ENCODE data around the gene NCKAP1. TPM values are rescaled to one million over a fixed set of nuclear protein-coding genes. Genes with fewer than 3 reads are reported as not detected.

Gene NCKAP1
- polyA plus RNA-seq, 1 of the 3 experiments (the other 2 are of a cell fraction), result 64.0 TPM

DNA sequence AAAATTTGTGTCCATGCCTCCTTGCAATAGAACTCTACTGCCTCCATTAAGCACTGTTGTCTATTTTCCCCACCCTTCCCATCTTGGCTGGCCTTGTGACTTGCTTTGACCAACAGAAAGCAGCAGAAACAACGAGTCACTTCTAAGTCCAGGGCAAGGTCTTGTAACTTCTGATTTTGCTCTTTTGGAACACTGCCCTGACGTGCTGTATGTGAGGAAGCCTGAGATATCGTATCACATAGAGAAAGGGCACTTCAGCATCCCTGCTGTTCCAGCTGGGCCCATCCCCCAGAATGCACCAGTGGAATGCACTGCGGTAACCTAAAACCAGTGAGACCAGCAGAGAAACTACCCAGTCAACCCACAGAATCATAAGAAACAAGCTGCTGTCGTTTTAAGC lies 28.1 kb downstream of the NCKAP1 start:
- ChIA-PET CTCF (interaction anchor here (1.5 kb wide), 1 partner anchor 14 kb away, joined by 8 read pairs; no protein-coding TSS in a partner anchor), POLR2A (no interaction called here)
- H2AFZ ChIP-seq (ENCODE audit: low read depth), result no peak overlapping the region
- peak overlapping the region; percentile 40 for H3K4me2 ChIP-seq
- peaks cover 13 to 22% of the 10 kb centered on the region in 2 experiments for H3K36me3 ChIP-seq (replicated peaks in 1 of 2; ENCODE audit: control insufficient read depth in 1 of 2, insufficient read depth in 2 of 2, low read length in 1 of 2)
- WGBS (ENCODE audit: low lambda C conversion rate), result 80% methylated on average over 5 of the region's 5 CpGs
- H3K79me2 ChIP-seq (ENCODE audit: insufficient read depth), result peaks cover 100% of the 10 kb centered on the region
- H3K4me1 ChIP-seq (ENCODE audit: control insufficient read depth in 1 of 2, insufficient read depth in 2 of 2, low read depth in 1 of 2, low read length in 1 of 2), result peaks cover 10 to 14% of the 10 kb centered on the region in 2 experiments; a peak in 3 of 4 replicates
- no peak overlapping the region for H3K4me3 ChIP-seq (ENCODE audit: low read depth in 2 of 2, low read length in 1 of 2)
- no peaks in the 10 kb centered on the region for H3K27me3 ChIP-seq (ENCODE audit: insufficient read depth)
- DNase-seq, result no peak
- peaks cover 93% of the 10 kb centered on the region for H4K20me1 ChIP-seq (ENCODE audit: insufficient read depth)
- H3K9me3 ChIP-seq, result no peaks in the 10 kb centered on the region
- no peaks in the 10 kb centered on the region for H3K9me2 ChIP-seq
- no peak for TF ChIP-seq SIN3A (IDR thresholded peaks at IDR 0.05; ENCODE audit: borderline replicate concordance, low read depth, low read length)
- TF ChIP-seq, protein P1, sequence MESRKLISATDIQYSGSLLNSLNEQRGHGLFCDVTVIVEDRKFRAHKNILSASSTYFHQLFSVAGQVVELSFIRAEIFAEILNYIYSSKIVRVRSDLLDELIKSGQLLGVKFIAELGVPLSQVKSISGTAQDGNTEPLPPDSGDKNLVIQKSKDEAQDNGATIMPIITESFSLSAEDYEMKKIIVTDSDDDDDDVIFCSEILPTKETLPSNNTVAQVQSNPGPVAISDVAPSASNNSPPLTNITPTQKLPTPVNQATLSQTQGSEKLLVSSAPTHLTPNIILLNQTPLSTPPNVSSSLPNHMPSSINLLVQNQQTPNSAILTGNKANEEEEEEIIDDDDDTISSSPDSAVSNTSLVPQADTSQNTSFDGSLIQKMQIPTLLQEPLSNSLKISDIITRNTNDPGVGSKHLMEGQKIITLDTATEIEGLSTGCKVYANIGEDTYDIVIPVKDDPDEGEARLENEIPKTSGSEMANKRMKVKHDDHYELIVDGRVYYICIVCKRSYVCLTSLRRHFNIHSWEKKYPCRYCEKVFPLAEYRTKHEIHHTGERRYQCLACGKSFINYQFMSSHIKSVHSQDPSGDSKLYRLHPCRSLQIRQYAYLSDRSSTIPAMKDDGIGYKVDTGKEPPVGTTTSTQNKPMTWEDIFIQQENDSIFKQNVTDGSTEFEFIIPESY (IDR thresholded peaks at IDR 0.05; ENCODE audit: borderline replicate concordance, low read depth), result no peak
- no peak for TF ChIP-seq EZH2phosphoT487 (IDR thresholded peaks at IDR 0.05; ENCODE audit: borderline replicate concordance, low read depth)
- TF ChIP-seq TAF1 (IDR thresholded peaks at IDR 0.05; ENCODE audit: borderline replicate concordance, low read depth, low read length), result no peak
- TF ChIP-seq, protein P2, sequence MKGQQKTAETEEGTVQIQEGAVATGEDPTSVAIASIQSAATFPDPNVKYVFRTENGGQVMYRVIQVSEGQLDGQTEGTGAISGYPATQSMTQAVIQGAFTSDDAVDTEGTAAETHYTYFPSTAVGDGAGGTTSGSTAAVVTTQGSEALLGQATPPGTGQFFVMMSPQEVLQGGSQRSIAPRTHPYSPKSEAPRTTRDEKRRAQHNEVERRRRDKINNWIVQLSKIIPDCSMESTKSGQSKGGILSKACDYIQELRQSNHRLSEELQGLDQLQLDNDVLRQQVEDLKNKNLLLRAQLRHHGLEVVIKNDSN (IDR thresholded peaks at IDR 0.05; ENCODE audit: borderline replicate concordance, low read depth), result peak; percentile 79; the same call in 1 of the 2 replicates
- TF ChIP-seq, protein P3, sequence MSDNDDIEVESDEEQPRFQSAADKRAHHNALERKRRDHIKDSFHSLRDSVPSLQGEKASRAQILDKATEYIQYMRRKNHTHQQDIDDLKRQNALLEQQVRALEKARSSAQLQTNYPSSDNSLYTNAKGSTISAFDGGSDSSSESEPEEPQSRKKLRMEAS (IDR thresholded peaks at IDR 0.05; ENCODE audit: low read depth), result no peak
- peak; percentile 37; the same call in 1 of the 2 replicates for TF ChIP-seq NFIC (IDR thresholded peaks at IDR 0.05; ENCODE audit: borderline replicate concordance)
- TF ChIP-seq FOXM1 (IDR thresholded peaks at IDR 0.05; ENCODE audit: low read depth), result no peak
- peak; percentile 24; the same call in 1 of the 2 replicates for TF ChIP-seq FOSL2 (IDR thresholded peaks at IDR 0.05; ENCODE audit: borderline replicate concordance, low read depth)
- TF ChIP-seq MXI1 (IDR thresholded peaks at IDR 0.05; ENCODE audit: low read depth, low read length), result no peak
- no peak for TF ChIP-seq GATA2 (CRISPR knock-in tag; IDR thresholded peaks at IDR 0.05)
- no peak for TF ChIP-seq RFX5 (IDR thresholded peaks at IDR 0.05; ENCODE audit: low read length)
- H3K27ac ChIP-seq (ENCODE audit: low read depth in 2 of 2, low read length in 1 of 2), result peak overlapping the region; percentile 18 to 43; a peak in 1 of 4 replicates
- peaks cover 17% of the 10 kb centered on the region for H3F3A ChIP-seq (replicated peaks; ENCODE audit: insufficient read depth)
- no peak overlapping the region for H3K9ac ChIP-seq

DNA sequence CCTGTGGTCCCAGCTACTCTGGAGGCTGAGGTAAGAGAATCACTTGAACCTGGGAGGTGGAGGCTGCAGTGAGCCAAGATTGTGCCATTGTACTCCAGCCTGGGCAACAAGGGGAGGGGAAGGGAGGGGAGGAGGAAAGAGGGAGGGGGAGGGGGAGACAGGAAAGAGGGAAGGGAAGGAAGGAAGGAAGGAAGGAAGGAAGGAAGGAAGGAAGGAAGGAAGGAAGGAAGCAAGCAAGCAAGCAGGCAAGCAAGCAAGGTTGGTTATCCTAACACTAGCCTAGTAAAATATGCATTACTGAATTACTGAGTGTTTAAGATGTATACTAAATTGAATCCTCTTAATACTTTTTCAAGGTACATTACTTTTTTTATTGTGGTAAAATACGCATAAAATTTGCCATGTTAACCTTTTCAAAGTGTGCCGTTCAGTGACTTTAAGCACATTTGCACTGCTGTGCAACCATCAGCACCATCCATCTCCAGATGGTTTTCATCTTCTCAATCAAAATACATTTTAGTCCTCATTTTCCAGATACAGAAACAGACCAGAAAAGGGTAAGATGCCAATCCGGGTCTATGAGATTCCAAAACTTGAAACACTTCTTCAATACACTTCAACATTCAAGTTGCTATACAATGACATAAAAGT lies 28.9 kb downstream of the NCKAP1 start:
- no peaks in the 10 kb centered on the region for H3K27me3 ChIP-seq (ENCODE audit: insufficient read depth)
- H3K9me3 ChIP-seq, result no peaks in the 10 kb centered on the region
- POLR2A ChIA-PET, result no interaction called here
- H3K4me2 ChIP-seq, result no peak overlapping the region
- 75% methylated on average over 3 of the region's 3 CpGs for WGBS (ENCODE audit: low lambda C conversion rate)
- H2AFZ ChIP-seq (ENCODE audit: low read depth), result no peak overlapping the region
- peaks cover 100% of the 10 kb centered on the region for H3K79me2 ChIP-seq (ENCODE audit: insufficient read depth)
- peak; percentile 31; the same call in 1 of the 2 replicates for TF ChIP-seq GATA2 (CRISPR knock-in tag; IDR thresholded peaks at IDR 0.05)
- peak; percentile 44 for TF ChIP-seq CHD2 (IDR thresholded peaks at IDR 0.05; ENCODE audit: low read length, partially characterized antibody)
- TF ChIP-seq, protein P4, sequence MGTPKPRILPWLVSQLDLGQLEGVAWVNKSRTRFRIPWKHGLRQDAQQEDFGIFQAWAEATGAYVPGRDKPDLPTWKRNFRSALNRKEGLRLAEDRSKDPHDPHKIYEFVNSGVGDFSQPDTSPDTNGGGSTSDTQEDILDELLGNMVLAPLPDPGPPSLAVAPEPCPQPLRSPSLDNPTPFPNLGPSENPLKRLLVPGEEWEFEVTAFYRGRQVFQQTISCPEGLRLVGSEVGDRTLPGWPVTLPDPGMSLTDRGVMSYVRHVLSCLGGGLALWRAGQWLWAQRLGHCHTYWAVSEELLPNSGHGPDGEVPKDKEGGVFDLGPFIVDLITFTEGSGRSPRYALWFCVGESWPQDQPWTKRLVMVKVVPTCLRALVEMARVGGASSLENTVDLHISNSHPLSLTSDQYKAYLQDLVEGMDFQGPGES (IDR thresholded peaks at IDR 0.05; ENCODE audit: low read depth, low read length), result no peak
- TF ChIP-seq RCOR1 (IDR thresholded peaks at IDR 0.05; ENCODE audit: low read length), result peak; percentile 63; the same call in 1 of the 2 replicates
- H3F3A ChIP-seq (replicated peaks; ENCODE audit: insufficient read depth), result peaks cover 17% of the 10 kb centered on the region
- peak; percentile 6 for DNase-seq
- peaks cover 7 to 22% of the 10 kb centered on the region in 2 experiments for H3K36me3 ChIP-seq (replicated peaks in 1 of 2; ENCODE audit: control insufficient read depth in 1 of 2, insufficient read depth in 2 of 2, low read length in 1 of 2)
- H3K4me3 ChIP-seq (ENCODE audit: low read depth in 2 of 2, low read length in 1 of 2), result no peak overlapping the region
- H3K9me2 ChIP-seq, result no peaks in the 10 kb centered on the region
- H4K20me1 ChIP-seq (ENCODE audit: insufficient read depth), result peaks cover 94% of the 10 kb centered on the region
- no peak overlapping the region for H3K9ac ChIP-seq
- H3K4me1 ChIP-seq (ENCODE audit: control insufficient read depth in 1 of 2, insufficient read depth in 2 of 2, low read depth in 1 of 2, low read length in 1 of 2), result peaks cover 10 to 14% of the 10 kb centered on the region in 2 experiments; a peak in 3 of 4 replicates
- H3K27ac ChIP-seq (ENCODE audit: low read depth in 2 of 2, low read length in 1 of 2), result no peak overlapping the region
- CTCF ChIA-PET, result no interaction called here

Data from SK-N-SH (cell line).